Stomach (tissue), 9 donors: ENCODE data around the gene SOX5. TPM values are rescaled to one million over a fixed set of nuclear protein-coding genes. Genes with fewer than 3 reads are reported as not detected.

Source experiments
- DNase-seq, 2 donors: peaks; one replicate each; pipeline versions ENCODE4 v3.0.0 to v3.0.0-alpha.2; 2013 to 2019
- H3K27ac ChIP-seq, 5 donors: fragments of 200-600 bp in 4 of 5; sonication (generic) in 4 of 5; one replicate each; pipeline ENCODE4 v1.5.1; 2013 to 2019; ENCODE audit warnings: mild to moderate bottlenecking in 1 of 5, moderate library complexity in 1 of 5
- H3K27me3 ChIP-seq, 3 donors: fragments of 200-600 bp; sonication (generic); one replicate each; pipeline ENCODE4 v1.5.1; 2017 to 2019; ENCODE audit warnings: mixed run types in 1 of 3
- H3K36me3 ChIP-seq, 4 donors: fragments of 200-600 bp; sonication (generic); 1 replicate in 3 of 4; 2 replicates in 1 of 4; pipeline ENCODE4 v1.5.1; 2016 to 2019
- H3K4me1 ChIP-seq, 4 donors: fragments of 200-600 bp; sonication (generic); one replicate each; pipeline ENCODE4 v1.5.1; 2016 to 2019
- H3K4me3 ChIP-seq, 4 donors: fragments of 200-600 bp; sonication (generic) in 3 of 4; one replicate each; pipeline ENCODE4 v1.5.1; 2016 to 2019; ENCODE audit warnings: mild to moderate bottlenecking in 1 of 4
- H3K9me3 ChIP-seq, 4 donors: fragments of 200-600 bp; sonication (generic); one replicate each; pipeline ENCODE4 v1.5.1; 2016 to 2019
- EP300 ChIP-seq: sonication (generic); formaldehyde crosslinking; IDR thresholded peaks from one replicate; pipeline ENCODE4 v1.6.1; 2017; ENCODE audit warnings: antibody characterized with exemption
- POLR2A ChIP-seq, 4 donors: fragments of 450-650 bp; IDR thresholded peaks; one replicate each; pipeline ENCODE4 v1.6.1; 2016; ENCODE audit warnings: antibody characterized with exemption in 4 of 4, control low read depth in 2 of 4, mild to moderate bottlenecking in 1 of 4, moderate library complexity in 1 of 4
- POLR2AphosphoS5 ChIP-seq, 3 donors: sonication (generic); formaldehyde crosslinking; IDR thresholded peaks; one replicate each; pipeline ENCODE4 v1.6.1; 2016; ENCODE audit warnings: antibody characterized with exemption in 3 of 3
- WGBS, 5 donors: extraction: QIAGEN DNeasy Blood & Tissue Kit in 3 of 5; methylation state at CpG; one replicate each; pipeline versions ENCODE4 v1.1.5 to v1.1.7; 2013 to 2018; 5-methylcytosine and 5-hydroxymethylcytosine counted together
- intact Hi-C: fragments of 100-400 bp; cut with DNase I; formaldehyde crosslinking; loops from one replicate; pipeline ENCODE4 v1.15.1; 2023; ENCODE audit warnings: low total_unique reads
- polyA plus RNA-seq, 3 donors: library from polyadenylated mRNA; stranded (reverse); fragments of 200-250 nt; gene quantifications; one replicate each; pipeline ENCODE4 v1.2.3, GENCODE V29; 2013
- total RNA-seq, 5 donors: library from RNA; depleted of rRNA; stranded (reverse); fragments of >200 nt; gene quantifications; one replicate each; pipeline versions ENCODE4 v1.1.0 to v1.2.3, GENCODE V29; 2014 to 2016
- TF ChIP-seq, protein P1 (sequence below), 7 experiments: fragments of 450-650 bp in 4 of 7; fragments of 200-600 bp in 3 of 7; sonication (generic) in 3 of 7; IDR thresholded peaks; one replicate each; pipeline ENCODE4 v1.5.1; 2016 to 2019; ENCODE audit warnings: antibody characterized with exemption in 7 of 7, control low read depth in 2 of 7, mild to moderate bottlenecking in 1 of 7
- donor health status: healthy with polysubstance abuse.
- donor health status: Bipolar disorder and iron deficiency.
- donor health status: healthy.

SOX5 gene
- total and polyA plus RNA-seq, 8 donors: 0.85 to 57.2 (median 4.6) TPM

DNA sequence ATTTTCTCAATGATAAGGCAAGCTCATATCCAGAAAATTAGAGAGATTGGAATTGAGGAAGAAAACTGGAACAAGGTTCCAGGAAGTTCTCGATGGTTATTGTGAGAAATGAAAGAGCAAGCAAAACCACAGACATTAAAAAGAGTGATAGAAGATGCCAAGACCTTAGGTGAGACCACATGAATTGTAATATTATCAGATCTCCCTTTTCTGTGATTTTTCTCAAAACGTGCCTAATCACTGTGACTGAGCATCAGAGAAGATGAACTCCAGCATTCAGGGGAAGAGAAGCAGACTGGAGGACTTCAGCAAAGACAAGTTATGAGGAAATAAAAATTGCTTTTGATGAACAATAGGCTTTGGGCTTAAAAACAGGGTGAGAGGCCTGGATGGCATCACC, 278.8 kb downstream of the SOX5 start:
- TF ChIP-seq POLR2AphosphoS5 (IDR thresholded peaks at IDR 0.05): no peak
- TF ChIP-seq EP300: no peak
- TF ChIP-seq, protein P1, sequence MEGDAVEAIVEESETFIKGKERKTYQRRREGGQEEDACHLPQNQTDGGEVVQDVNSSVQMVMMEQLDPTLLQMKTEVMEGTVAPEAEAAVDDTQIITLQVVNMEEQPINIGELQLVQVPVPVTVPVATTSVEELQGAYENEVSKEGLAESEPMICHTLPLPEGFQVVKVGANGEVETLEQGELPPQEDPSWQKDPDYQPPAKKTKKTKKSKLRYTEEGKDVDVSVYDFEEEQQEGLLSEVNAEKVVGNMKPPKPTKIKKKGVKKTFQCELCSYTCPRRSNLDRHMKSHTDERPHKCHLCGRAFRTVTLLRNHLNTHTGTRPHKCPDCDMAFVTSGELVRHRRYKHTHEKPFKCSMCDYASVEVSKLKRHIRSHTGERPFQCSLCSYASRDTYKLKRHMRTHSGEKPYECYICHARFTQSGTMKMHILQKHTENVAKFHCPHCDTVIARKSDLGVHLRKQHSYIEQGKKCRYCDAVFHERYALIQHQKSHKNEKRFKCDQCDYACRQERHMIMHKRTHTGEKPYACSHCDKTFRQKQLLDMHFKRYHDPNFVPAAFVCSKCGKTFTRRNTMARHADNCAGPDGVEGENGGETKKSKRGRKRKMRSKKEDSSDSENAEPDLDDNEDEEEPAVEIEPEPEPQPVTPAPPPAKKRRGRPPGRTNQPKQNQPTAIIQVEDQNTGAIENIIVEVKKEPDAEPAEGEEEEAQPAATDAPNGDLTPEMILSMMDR (IDR thresholded peaks at IDR 0.05): no peak
- no peak for TF ChIP-seq POLR2A (IDR thresholded peaks at IDR 0.05)
- no peak overlapping the region for H3K27ac ChIP-seq
- H3K36me3 ChIP-seq: no peaks in the 10 kb centered on the region
- no peaks in the 10 kb centered on the region for H3K9me3 ChIP-seq
- no peak for DNase-seq
- H3K4me1 ChIP-seq: peaks cover 0 to 19% (median 4%) of the 10 kb centered on the region in 4 donors
- H3K4me3 ChIP-seq: no peak overlapping the region
- intact Hi-C loops: no loop called here
- H3K27me3 ChIP-seq: no peaks in the 10 kb centered on the region
- WGBS, 5 donors: 60 to 75% (median 70%) methylated on average over 2 of the region's 2 CpGs

- intact Hi-C loops: no loop called here
- DNase-seq: no peak
- no peak for TF ChIP-seq POLR2A (IDR thresholded peaks at IDR 0.05)
- no peak for TF ChIP-seq EP300
- TF ChIP-seq, protein P1 (IDR thresholded peaks at IDR 0.05): no peak
- no peak for TF ChIP-seq POLR2AphosphoS5 (IDR thresholded peaks at IDR 0.05)
- H3K27ac ChIP-seq: no peak overlapping the region
- no peaks in the 10 kb centered on the region for H3K27me3 ChIP-seq
- H3K4me1 ChIP-seq: peaks cover 0 to 19% (median 4%) of the 10 kb centered on the region in 4 donors
- H3K4me3 ChIP-seq: no peak overlapping the region
- no peaks in the 10 kb centered on the region for H3K36me3 ChIP-seq
- H3K9me3 ChIP-seq: no peaks in the 10 kb centered on the region
- 86 to 93% (median 88%) methylated on average over 6 of the region's 6 CpGs for WGBS, 5 donors
Observed at GRCh38 chr12:23669691-23670090, 279.8 kb downstream of the SOX5 start.

GRCh38 chr12:23666866-23667265, 282.6 kb downstream of the SOX5 start:
- H3K27me3 ChIP-seq: no peaks in the 10 kb centered on the region
- DNase-seq: no peak
- H3K36me3 ChIP-seq: no peaks in the 10 kb centered on the region
- H3K4me3 ChIP-seq: no peak overlapping the region
- WGBS, 5 donors: 63 to 78% (median 74%) methylated on average over 5 of the region's 5 CpGs
- peaks cover 0 to 18% (median 2%) of the 10 kb centered on the region in 4 donors for H3K4me1 ChIP-seq
- no peak overlapping the region for H3K27ac ChIP-seq
- H3K9me3 ChIP-seq: no peaks in the 10 kb centered on the region
- intact Hi-C loops: no loop called here
- TF ChIP-seq POLR2AphosphoS5 (IDR thresholded peaks at IDR 0.05) (no peak), EP300 (no peak), POLR2A (IDR thresholded peaks at IDR 0.05) (no peak)
- TF ChIP-seq, protein P1 (IDR thresholded peaks at IDR 0.05): no peak

DNA sequence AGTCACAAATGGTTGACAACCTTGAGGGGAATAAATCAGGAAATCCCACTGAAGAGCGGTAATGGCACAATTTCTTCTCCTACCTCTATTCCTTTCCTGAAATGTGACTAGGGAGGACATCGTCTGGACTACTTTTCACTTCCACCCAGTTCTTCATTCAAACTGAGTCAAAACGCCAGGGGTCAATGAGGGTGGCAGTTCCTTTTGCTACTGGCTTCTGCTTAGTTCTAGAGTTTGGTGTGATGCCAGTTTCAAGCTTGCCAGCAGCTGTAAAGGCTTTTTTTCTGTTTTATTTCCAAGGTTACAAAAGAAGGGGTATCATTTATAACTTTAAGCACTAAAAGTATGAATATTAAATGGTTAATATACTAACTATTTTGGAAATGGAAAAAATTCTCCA, 286.5 kb downstream of the SOX5 start:
- TF ChIP-seq, protein P1 (IDR thresholded peaks at IDR 0.05): no peak
- TF ChIP-seq POLR2A (IDR thresholded peaks at IDR 0.05): no peak
- no peak for TF ChIP-seq POLR2AphosphoS5 (IDR thresholded peaks at IDR 0.05)
- TF ChIP-seq EP300: no peak
- no peak overlapping the region for H3K4me3 ChIP-seq
- H3K27me3 ChIP-seq: no peaks in the 10 kb centered on the region
- peaks cover 0 to 6% (median 0%) of the 10 kb centered on the region in 4 donors for H3K4me1 ChIP-seq
- DNase-seq: no peak
- no peak overlapping the region for H3K27ac ChIP-seq
- intact Hi-C loops: no loop called here
- no peaks in the 10 kb centered on the region for H3K9me3 ChIP-seq
- 68 to 93% (median 76%) methylated on average over 3 of the region's 3 CpGs for WGBS, 5 donors
- H3K36me3 ChIP-seq: no peaks in the 10 kb centered on the region
